ENCODE measurements around the gene DPP4. TPM values are rescaled to one million over a fixed set of nuclear protein-coding genes. Genes with fewer than 3 reads are reported as not detected.

DPP4 gene
- total RNA-seq, 4 donors from 2014 or later: 1.6 to 6.7 (median 3.2) TPM

DNA sequence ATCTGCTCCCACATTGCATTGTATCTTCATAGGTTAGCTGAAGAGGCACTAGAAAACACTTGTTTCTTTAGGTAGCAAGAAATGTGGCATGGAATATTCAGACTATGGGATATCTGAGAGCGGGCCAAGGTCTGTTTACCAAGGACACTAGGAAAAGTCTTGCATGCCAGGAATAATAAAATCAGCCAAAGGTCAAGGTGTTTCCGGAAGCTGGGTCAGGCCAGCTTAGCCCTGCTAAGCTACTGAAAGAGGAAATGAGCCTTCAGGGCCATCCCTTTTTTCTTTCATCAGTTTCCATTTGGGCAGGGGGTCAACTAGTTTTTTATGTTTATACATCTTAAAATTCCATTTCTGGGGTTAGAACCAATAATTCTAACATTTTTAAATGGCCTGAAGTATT, 101.1 kb downstream of the DPP4 start:
- no peak for TF ChIP-seq EP300 (IDR thresholded peaks at IDR 0.05)
- TF ChIP-seq POLR2AphosphoS5 (IDR thresholded peaks at IDR 0.05): no peak
- TF ChIP-seq POLR2A (IDR thresholded peaks at IDR 0.05): no peak
- no peak for TF ChIP-seq CTCF (IDR thresholded peaks at IDR 0.05)
- no peaks in the 10 kb centered on the region for H3K4me1 ChIP-seq
- H3K27me3 ChIP-seq: no peaks in the 10 kb centered on the region
- no peaks in the 10 kb centered on the region for H3K36me3 ChIP-seq
- ATAC-seq: no peak
- WGBS, 2 donors (ENCODE audit: low coverage in 1 of 2): 73 to 79% methylated on average over 2 of the region's 2 CpGs
- no peak overlapping the region for H3K27ac ChIP-seq
- H3K4me3 ChIP-seq: no peak overlapping the region
- no peaks in the 10 kb centered on the region for H3K9me3 ChIP-seq

DNA sequence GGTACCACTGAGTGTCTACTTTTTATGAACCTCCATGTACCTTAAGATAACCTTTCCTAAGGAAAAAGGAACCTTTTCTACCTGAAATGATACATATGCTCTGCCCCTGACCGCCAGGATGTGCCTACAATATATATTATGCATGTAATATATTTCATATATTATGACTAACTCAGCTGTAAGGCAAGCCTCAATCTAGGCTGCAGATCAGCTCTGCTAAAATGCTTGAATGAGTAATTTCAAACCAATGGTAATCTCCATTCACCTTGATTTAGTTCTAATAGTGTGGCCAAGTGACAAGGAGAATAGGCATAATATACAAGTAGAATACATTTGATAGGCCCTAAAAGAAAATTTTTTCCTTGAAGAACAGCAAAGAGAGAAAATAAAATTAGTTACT, 101.8 kb downstream of the DPP4 start:
- no peaks in the 10 kb centered on the region for H3K9me3 ChIP-seq
- no peaks in the 10 kb centered on the region for H3K36me3 ChIP-seq
- WGBS, 2 donors (ENCODE audit: low coverage in 1 of 2): 75% methylated on average over 1 of the region's 1 CpG; no CpG with 5 or more reads in 1 of the 2 donors

GRCh38 chr2:161971551-161971950, 102.5 kb downstream of the DPP4 start:
- Histone ChIP-seq H3K36me3 (no peaks in the 10 kb centered on the region), H3K4me1 (no peaks in the 10 kb centered on the region), H3K27ac (no peak overlapping the region), H3K4me3 (no peak overlapping the region), H3K9me3 (no peaks in the 10 kb centered on the region), H3K27me3 (no peaks in the 10 kb centered on the region)
- ATAC-seq: no peak
- TF ChIP-seq POLR2AphosphoS5 (IDR thresholded peaks at IDR 0.05) (no peak), POLR2A (IDR thresholded peaks at IDR 0.05) (no peak), CTCF (IDR thresholded peaks at IDR 0.05) (no peak), EP300 (IDR thresholded peaks at IDR 0.05) (no peak)
- 67 to 75% methylated on average over 3 to 4 of the region's 9 CpGs for WGBS, 2 donors (ENCODE audit: low coverage in 1 of 2)

More for the DNA sequence above, 101.8 kb downstream of the DPP4 start:
- no peak for ATAC-seq
- H3K4me3 ChIP-seq: no peak overlapping the region
- no peak for TF ChIP-seq EP300 (IDR thresholded peaks at IDR 0.05)
- TF ChIP-seq POLR2AphosphoS5 (IDR thresholded peaks at IDR 0.05): no peak
- no peak for TF ChIP-seq POLR2A (IDR thresholded peaks at IDR 0.05)
- no peak for TF ChIP-seq CTCF (IDR thresholded peaks at IDR 0.05)
- H3K27ac ChIP-seq: no peak overlapping the region
- H3K4me1 ChIP-seq: no peaks in the 10 kb centered on the region
- no peaks in the 10 kb centered on the region for H3K27me3 ChIP-seq

- WGBS, 2 donors (ENCODE audit: low coverage in 1 of 2): 63 to 78% methylated on average over 1 of the region's 1 CpG
- H3K9me3 ChIP-seq: no peaks in the 10 kb centered on the region
- H3K4me3 ChIP-seq: no peak overlapping the region
- H3K27ac ChIP-seq: no peak overlapping the region
- no peaks in the 10 kb centered on the region for H3K27me3 ChIP-seq
- no peaks in the 10 kb centered on the region for H3K4me1 ChIP-seq
- H3K36me3 ChIP-seq: no peaks in the 10 kb centered on the region
- no peak for ATAC-seq
- no peak for TF ChIP-seq POLR2AphosphoS5 (IDR thresholded peaks at IDR 0.05)
- no peak for TF ChIP-seq CTCF (IDR thresholded peaks at IDR 0.05)
- no peak for TF ChIP-seq EP300 (IDR thresholded peaks at IDR 0.05)
- TF ChIP-seq POLR2A (IDR thresholded peaks at IDR 0.05): no peak
Observed at GRCh38 chr2:161969159-161969558, 104.9 kb downstream of the DPP4 start.

GRCh38 chr2:161965994-161966393, 108.0 kb downstream of the DPP4 start:
- no peak overlapping the region for H3K27ac ChIP-seq
- H3K4me1 ChIP-seq: no peaks in the 10 kb centered on the region
- no peak for ATAC-seq
- WGBS, 2 donors (ENCODE audit: low coverage in 1 of 2): 53 to 71% methylated on average over 1 of the region's 1 CpG
- TF ChIP-seq POLR2A (IDR thresholded peaks at IDR 0.05): no peak
- TF ChIP-seq POLR2AphosphoS5 (IDR thresholded peaks at IDR 0.05): no peak
- TF ChIP-seq EP300 (IDR thresholded peaks at IDR 0.05): no peak
- TF ChIP-seq CTCF (IDR thresholded peaks at IDR 0.05): no peak
- H3K9me3 ChIP-seq: no peaks in the 10 kb centered on the region
- no peak overlapping the region for H3K4me3 ChIP-seq
- no peaks in the 10 kb centered on the region for H3K36me3 ChIP-seq
- no peaks in the 10 kb centered on the region for H3K27me3 ChIP-seq
